Measurements from ENCODE around the gene DDX51. TPM values are rescaled to one million over a fixed set of nuclear protein-coding genes. Genes with fewer than 3 reads are reported as not detected.

DDX51 gene
- total RNA-seq, result 5.7 and 12.5 TPM in 2 replicates

GRCh38 chr12:132144115-132144809, at the start of gene DDX51, which contains the start of gene NOC4L:
Gene DDX51, minus strand, starts transcription at chr12:132144319. Its CDS starts 23 bp downstream, at chr12:132144296.
Gene NOC4L, plus strand, starts transcription at chr12:132144457. Its CDS starts 32 bp downstream, at chr12:132144489.

Other genes starting within 250 kb of the DDX51 start
- gene ULK1, start 249.7 kb downstream of the DDX51 start, total RNA-seq, result 7.1 and 10.4 TPM in 2 replicates
- gene PUS1, start 215.0 kb downstream of the DDX51 start, total RNA-seq, result 8.4 and 12.5 TPM in 2 replicates
- gene EP400, start 194.4 kb downstream of the DDX51 start, total RNA-seq, result 5.1 and 7.3 TPM in 2 replicates
- 6.0 and 8.3 TPM in 2 replicates for gene NOC4L, start 138 bp upstream of the DDX51 start, total RNA-seq
- 0.14 and 0.28 TPM in 2 replicates for gene GALNT9, start 185.3 kb upstream of the DDX51 start, total RNA-seq